ENCODE data around the gene AP3S2. TPM values are rescaled to one million over a fixed set of nuclear protein-coding genes. Genes with fewer than 3 reads are reported as not detected.

Gene AP3S2
- total and polyA plus RNA-seq, 2 of the 8 experiments (the other 6 are each of a cell fraction or from before 2014, with no cell fraction given), result 19.2 to 45.4 TPM

GRCh38 chr15:89870688-89871288 is 23.0 kb downstream of the AP3S2 start:
- Histone ChIP-seq H2BK20ac (ENCODE audit: low read length) (no peak overlapping the region), H3K9me3 (ENCODE audit: insufficient read depth in 2 of 2, low read depth in 1 of 2, low read length in 1 of 2) (peaks cover 0 to 7% of the 10 kb centered on the region in 2 experiments; a peak in 2 of 4 replicates), H2AFZ (ENCODE audit: low read length) (no peak overlapping the region), H3K4ac (replicated peaks; ENCODE audit: insufficient read length, low read depth, low read length) (no peak overlapping the region), H3K79me1 (ENCODE audit: low read depth, low read length) (no peaks in the 10 kb centered on the region), H3K9ac (replicated peaks in 1 of 4; ENCODE audit: extremely low read depth in 1 of 4, low read depth in 3 of 4, low read length in 3 of 4) (no peak overlapping the region), H3K27me3 (replicated peaks in 1 of 4; ENCODE audit: control insufficient read depth in 3 of 4, extremely low read depth in 1 of 4, insufficient read depth in 3 of 4, low read length in 3 of 4) (no peaks in the 10 kb centered on the region), H3K79me2 (ENCODE audit: control insufficient read depth in 1 of 2, insufficient read depth in 2 of 2, low read length in 2 of 2) (no peaks in the 10 kb centered on the region), H2AK5ac (ENCODE audit: low read depth, low read length) (no peak overlapping the region), H2BK120ac (replicated peaks; ENCODE audit: low read depth, low read length) (no peak overlapping the region), H4K8ac (ENCODE audit: extremely low read depth, insufficient read depth, low read length) (no peak overlapping the region), H3K23ac (ENCODE audit: insufficient read length) (no peak overlapping the region), H3K4me1 (replicated peaks in 1 of 4; ENCODE audit: control insufficient read depth in 3 of 4, insufficient read depth in 4 of 4, low read length in 3 of 4) (no peaks in the 10 kb centered on the region), H4K20me1 (replicated peaks in 1 of 2; ENCODE audit: control insufficient read depth in 1 of 2, insufficient read depth in 2 of 2, low read length in 2 of 2) (no peaks in the 10 kb centered on the region), H4K5ac (ENCODE audit: insufficient read length, low read depth, low read length) (no peak overlapping the region), H3K56ac (replicated peaks; ENCODE audit: insufficient read length, low read depth, low read length) (no peak overlapping the region), H3K23me2 (ENCODE audit: low read depth, low read length) (no peaks in the 10 kb centered on the region), H3K4me2 (ENCODE audit: insufficient read depth in 1 of 2, low read depth in 2 of 2, low read length in 2 of 2) (no peak overlapping the region), H2BK12ac (ENCODE audit: low read depth, low read length) (no peak overlapping the region), H2BK5ac (ENCODE audit: low read depth, low read length) (no peak overlapping the region), H2BK15ac (ENCODE audit: low read length) (no peak overlapping the region), H3K27ac (ENCODE audit: low read depth, low read length) (no peak overlapping the region), H4K91ac (replicated peaks; ENCODE audit: insufficient read length, low read length) (no peak overlapping the region), H3K14ac (ENCODE audit: insufficient read length) (no peak overlapping the region), H3K36me3 (ENCODE audit: control insufficient read depth in 2 of 4, insufficient read depth in 4 of 4, low read length in 3 of 4) (peaks cover 0 to 22% (median 11%) of the 10 kb centered on the region in 4 experiments; a peak in 5 of 8 replicates), H3K4me3 (ENCODE audit: extremely low read depth in 1 of 4, insufficient read depth in 2 of 4, low read depth in 3 of 4, low read length in 4 of 4) (no peak overlapping the region), H3K18ac (ENCODE audit: extremely low read depth, low read length) (no peak overlapping the region)
- TF ChIP-seq EZH2 (IDR thresholded peaks at IDR 0.05; ENCODE audit: low read depth, low read length, severe bottlenecking) (no peak), JUND (IDR thresholded peaks at IDR 0.05; ENCODE audit: low read length) (no peak), POLR2A (IDR thresholded peaks at IDR 0.05; ENCODE audit: control extremely low read depth in 1 of 2, low read depth in 2 of 2, low read length in 2 of 2) (no peak), POLR2AphosphoS5 (IDR thresholded peaks at IDR 0.05; ENCODE audit: low read depth, low read length) (no peak), TCF12 (IDR thresholded peaks at IDR 0.05; ENCODE audit: low read depth, low read length) (no peak), ZNF274 (IDR thresholded peaks at IDR 0.05; ENCODE audit: borderline replicate concordance, extremely low read depth, low read length) (no peak), SIN3A (conservative IDR thresholded peaks at IDR 0.05 in 1 of 2, IDR thresholded peaks at IDR 0.05 in 1 of 2; ENCODE audit: low read depth in 1 of 2, low read length in 2 of 2) (no peak), CEBPB (IDR thresholded peaks at IDR 0.05; ENCODE audit: low read depth, low read length) (no peak), ATF3 (IDR thresholded peaks at IDR 0.05; ENCODE audit: insufficient read depth, low read depth, low read length) (no peak), MAX (IDR thresholded peaks at IDR 0.05) (no peak)
- FAIRE-seq (no peak), DNase-seq (ENCODE audit: low read depth in 1 of 2, low spot score in 2 of 2) (no peak)
- POLR2A ChIA-PET (ENCODE audit: partially characterized antibody), result no interaction called here
- CTCF ChIA-PET (ENCODE audit: partially characterized antibody), result interaction anchor here (2.7 kb wide), 1 partner anchor 110 kb away, joined by 15 read pairs; no protein-coding TSS in a partner anchor
- WGBS, 2 experiments (ENCODE audit: extremely low coverage in 1 of 2, insufficient coverage in 1 of 2, insufficient read length in 1 of 2, insufficient replicate concordance in 2 of 2, low coverage in 1 of 2, low lambda C conversion rate in 2 of 2, missing lambda C conversion rate in 1 of 2), result 89% methylated on average over 4 of the region's 4 CpGs; no CpG with 5 or more reads in 1 of the 2 experiments
